Esophagus squamous epithelium (tissue), 4 donors: ENCODE measurements around the gene SIK3.

Source experiments
- CTCF ChIP-seq, 6 experiments: fragments of 450-650 bp in 4 of 6; fragments of 200-600 bp in 2 of 6; sonication (generic) in 2 of 6; IDR thresholded peaks; one replicate each; pipeline ENCODE4 v1.5.1; 2016 to 2019; ENCODE audit warnings: antibody characterized with exemption in 6 of 6, mild to moderate bottlenecking in 4 of 6, moderate library complexity in 4 of 6
- POLR2A ChIP-seq, 4 donors: fragments of 450-650 bp; IDR thresholded peaks; one replicate each; pipeline ENCODE4 v1.6.1; 2017; ENCODE audit warnings: antibody characterized with exemption in 4 of 4, mild to moderate bottlenecking in 4 of 4, moderate library complexity in 3 of 4

GRCh38 chr11:116986521-116987105 lies 111.6 kb downstream of the SIK3 start:
- TF ChIP-seq CTCF (IDR thresholded peaks at IDR 0.05) (no peak), POLR2A (IDR thresholded peaks at IDR 0.05) (no peak)
